Activated B cell treated with CpG ODN at 0.5 μM for 24 hours (primary cell): ENCODE results near the gene MBOAT1. TPM values are rescaled to one million over a fixed set of nuclear protein-coding genes. Genes with fewer than 3 reads are reported as not detected.
"Not testable (repeated sequence)": the region's sequence is repeated elsewhere in the genome, so short reads cannot be mapped to it uniquely, and the experiment has no call there.

Experiments used
- ATAC-seq: fragments of 200-7000 bp; cut with Tn5 transposase; one replicate; pipeline ENCODE4 v1.10.0; 2021; ENCODE audit warnings: low read depth, mild to moderate bottlenecking, moderate library complexity
- CTCF ChIA-PET: fragments of 350-600 bp; sonication (Branson Sonifier 250); formaldehyde crosslinking; loops from one replicate; lab custom pipeline; 2021; ENCODE audit warnings: antibody characterized with exemption; lab: Charles Lee
- POLR2A ChIA-PET: fragments of 350-600 bp; sonication (Branson Sonifier 250); formaldehyde crosslinking; loops from one replicate; lab custom pipeline; 2021; ENCODE audit warnings: antibody characterized with exemption; lab: Charles Lee
- DNase-seq: peaks from one replicate; pipeline ENCODE4 v3.0.0; 2022
- H3K27ac Mint-ChIP-seq: one replicate; pipeline ENCODE4 v1.8.0; 2020; ENCODE audit warnings: mixed read lengths
- H3K27me3 Mint-ChIP-seq: one replicate; pipeline ENCODE4 v1.8.0; 2021; ENCODE audit warnings: mixed read lengths
- H3K36me3 Mint-ChIP-seq: one replicate; pipeline ENCODE4 v1.8.0; 2021; ENCODE audit warnings: low read depth, mixed read lengths
- H3K4me1 Mint-ChIP-seq: one replicate; pipeline ENCODE4 v1.8.0; 2021; ENCODE audit warnings: mixed read lengths
- H3K4me3 Mint-ChIP-seq: one replicate; pipeline ENCODE4 v1.8.0; 2020; ENCODE audit warnings: mild to moderate bottlenecking, mixed read lengths
- H3K9me3 Mint-ChIP-seq: one replicate; pipeline ENCODE4 v1.8.0; 2020; ENCODE audit warnings: mixed read lengths
- CTCF ChIP-seq: fragments of 200-600 bp; IDR thresholded peaks from one replicate; pipeline ENCODE4 v1.8.0; 2022; ENCODE audit warnings: antibody characterized with exemption, mild to moderate bottlenecking
- intact Hi-C: fragments of 100-400 bp; cut with micrococcal nuclease; formaldehyde crosslinking; loops from one replicate; pipeline ENCODE4 v1.15.1; 2024
- total RNA-seq: library from RNA; stranded (reverse); gene quantifications from 2 replicates; pipeline ENCODE4 v1.2.3, GENCODE V29; 2022

MBOAT1 gene
- total RNA-seq, 1 donor from 2014 or later = 3.7 TPM

- CTCF ChIA-PET = no interaction called here
- Mint-ChIP-seq H3K4me3 (no peak overlapping the region), H3K27ac (no peak overlapping the region), H3K36me3 (no peaks in the 10 kb centered on the region), H3K27me3 (peaks cover 2% of the 10 kb centered on the region), H3K4me1 (no peaks in the 10 kb centered on the region), H3K9me3 (no peaks in the 10 kb centered on the region)
- ATAC-seq (no peak), DNase-seq (no peak)
- no peak for TF ChIP-seq CTCF
- POLR2A ChIA-PET = no interaction called here
- intact Hi-C loops = no loop called here
Measured at GRCh38 chr6:20254295-20254694, 42.0 kb upstream of the MBOAT1 start.

GRCh38 chr6:20253021-20253420, 40.8 kb upstream of the MBOAT1 start:
- Mint-ChIP-seq H3K27ac (no peak overlapping the region), H3K36me3 (no peaks in the 10 kb centered on the region), H3K27me3 (peaks cover 2% of the 10 kb centered on the region), H3K9me3 (no peaks in the 10 kb centered on the region), H3K4me1 (no peaks in the 10 kb centered on the region), H3K4me3 (no peak overlapping the region)
- DNase-seq (no peak), ATAC-seq (no peak)
- intact Hi-C loops = no loop called here
- no peak for TF ChIP-seq CTCF
- POLR2A ChIA-PET = no interaction called here
- CTCF ChIA-PET = no interaction called here

DNA sequence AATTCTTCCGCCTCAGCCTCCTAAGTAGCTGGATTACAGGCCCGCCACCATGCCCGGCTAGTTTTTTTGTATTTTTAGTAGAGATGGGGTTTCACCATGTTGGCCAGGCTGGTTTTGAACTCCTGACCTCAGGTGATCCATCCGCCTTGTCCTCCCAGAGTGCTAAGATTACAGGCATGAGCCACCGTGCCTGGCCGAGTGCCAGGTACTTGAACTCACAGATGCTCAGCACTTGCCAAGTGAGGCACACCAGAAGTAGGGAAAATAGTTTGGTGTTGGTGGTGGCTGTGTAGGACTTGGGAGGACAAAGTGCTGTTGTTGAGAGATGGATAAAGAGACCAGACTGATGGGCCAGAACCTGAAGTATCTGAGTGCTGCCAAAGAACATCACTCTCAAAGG, 40.0 kb upstream of the MBOAT1 start:
- ChIA-PET POLR2A (no interaction called here), CTCF (no interaction called here)
- H3K27me3 Mint-ChIP-seq = peaks cover 2% of the 10 kb centered on the region
- H3K9me3 Mint-ChIP-seq = no peaks in the 10 kb centered on the region
- H3K36me3 Mint-ChIP-seq = no peaks in the 10 kb centered on the region
- H3K4me3 Mint-ChIP-seq = no peak overlapping the region
- no peak for DNase-seq
- H3K4me1 Mint-ChIP-seq = no peaks in the 10 kb centered on the region
- no peak for ATAC-seq
- TF ChIP-seq CTCF = no peak
- no peak overlapping the region for H3K27ac Mint-ChIP-seq
- intact Hi-C loops = no loop called here

GRCh38 chr6:20251525-20251924, 39.3 kb upstream of the MBOAT1 start:
- CTCF ChIA-PET = no interaction called here

DNA sequence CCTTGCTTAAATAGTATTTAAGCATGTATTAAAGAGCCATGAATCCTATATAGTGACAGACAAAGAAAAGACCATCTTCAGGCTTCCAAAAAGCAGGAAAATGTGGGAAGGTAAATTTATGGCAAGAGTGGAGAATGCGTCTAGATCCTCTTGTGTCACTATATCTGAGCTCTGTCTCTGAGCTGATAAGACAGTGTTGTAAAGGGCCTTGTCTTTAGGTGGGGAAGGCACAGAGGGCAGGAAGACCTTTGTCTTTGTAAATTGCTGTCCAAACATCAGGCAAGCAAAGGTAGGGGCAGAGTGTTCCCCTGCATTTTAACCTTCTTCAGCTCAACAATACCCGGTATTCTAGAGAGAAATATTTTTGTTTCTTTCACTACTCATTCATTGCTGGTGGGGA, 33.9 kb upstream of the MBOAT1 start:
- ATAC-seq (no peak), DNase-seq (no peak)
- Mint-ChIP-seq H3K4me1 (no peaks in the 10 kb centered on the region), H3K9me3 (no peaks in the 10 kb centered on the region), H3K27me3 (no peaks in the 10 kb centered on the region), H3K36me3 (no peaks in the 10 kb centered on the region), H3K4me3 (no peak overlapping the region), H3K27ac (no peak overlapping the region)
- intact Hi-C loops = no loop called here
- TF ChIP-seq CTCF = no peak
- ChIA-PET CTCF (no interaction called here), POLR2A (no interaction called here)

More at GRCh38 chr6:20251525-20251924, 39.3 kb upstream of the MBOAT1 start:
- Mint-ChIP-seq H3K4me3 (no peak overlapping the region), H3K27me3 (peaks cover 2% of the 10 kb centered on the region), H3K27ac (no peak overlapping the region), H3K36me3 (no peaks in the 10 kb centered on the region), H3K4me1 (no peaks in the 10 kb centered on the region), H3K9me3 (no peaks in the 10 kb centered on the region)
- no peak for DNase-seq
- no peak for ATAC-seq
- POLR2A ChIA-PET = no interaction called here
- intact Hi-C loops = no loop called here
- no peak for TF ChIP-seq CTCF

GRCh38 chr6:20244807-20245681, 32.8 kb upstream of the MBOAT1 start:
- CTCF ChIA-PET, H3K9me3 Mint-ChIP-seq, H3K4me3 Mint-ChIP-seq, H3K27ac Mint-ChIP-seq, H3K4me1 Mint-ChIP-seq, POLR2A ChIA-PET, intact Hi-C loops, DNase-seq, H3K36me3 Mint-ChIP-seq, H3K27me3 Mint-ChIP-seq, ATAC-seq: not testable (repeated sequence)
